ENCODE data around the gene MAGEB10. TPM values are rescaled to one million over a fixed set of nuclear protein-coding genes. Genes with fewer than 3 reads are reported as not detected.
A peak's percentile ranks its signal among the peaks of the same experiment; 100 is the strongest.

MAGEB10 gene
- total and polyA plus RNA-seq, 4 donors = not detected

- no peak overlapping the region for H3K9ac ChIP-seq (ENCODE audit: insufficient read depth in 1 of 2, low read length in 2 of 2)
- DNase-seq (no peak), ATAC-seq (ENCODE audit: insufficient read depth, low FRiP score) (no peak)
- 48 to 81% methylated on average over 4 of the region's 4 CpGs for WGBS, 2 donors
- no peak for TF ChIP-seq CTCF (IDR thresholded peaks at IDR 0.05; ENCODE audit: control extremely low read depth, extremely low read depth)
- no peak overlapping the region for H3K4me3 ChIP-seq
- peaks cover 0 to 3% (median 0%) of the 10 kb centered on the region in 4 donors for H3K9me3 ChIP-seq (ENCODE audit: control insufficient read depth in 4 of 4, insufficient read depth in 3 of 4, low read length in 3 of 4)
- peaks cover 0 to 5% (median 4%) of the 10 kb centered on the region in 3 donors for H3K27me3 ChIP-seq (ENCODE audit: control insufficient read depth in 3 of 3, insufficient read depth in 3 of 3, low read length in 2 of 3)
- no peaks in the 10 kb centered on the region for H3K36me3 ChIP-seq (ENCODE audit: control insufficient read depth in 4 of 4, insufficient read depth in 4 of 4, low read length in 4 of 4)
- no peaks in the 10 kb centered on the region for H3K4me1 ChIP-seq (ENCODE audit: control insufficient read depth in 5 of 5, insufficient read depth in 5 of 5, low read length in 5 of 5)
- H3K27ac ChIP-seq (ENCODE audit: low read depth in 1 of 2, low read length in 1 of 2) = no peak overlapping the region
These were observed 35.1 kb downstream of the MAGEB10 start for GRCh38 chrX:27842859-27843258.

GRCh38 chrX:27860337-27860736 lies 52.5 kb downstream of the MAGEB10 start:
- Histone ChIP-seq H3K27ac (ENCODE audit: low read depth in 1 of 2, low read length in 1 of 2) (no peak overlapping the region), H3K4me3 (no peak overlapping the region), H3K9ac (ENCODE audit: insufficient read depth in 1 of 2, low read length in 2 of 2) (no peak overlapping the region), H3K4me1 (ENCODE audit: control insufficient read depth in 5 of 5, insufficient read depth in 5 of 5, low read length in 5 of 5) (no peaks in the 10 kb centered on the region), H3K9me3 (ENCODE audit: control insufficient read depth in 4 of 4, insufficient read depth in 3 of 4, low read length in 3 of 4) (peaks cover 0 to 2% (median 0%) of the 10 kb centered on the region in 4 donors), H3K36me3 (ENCODE audit: control insufficient read depth in 4 of 4, insufficient read depth in 4 of 4, low read length in 4 of 4) (no peaks in the 10 kb centered on the region), H3K27me3 (ENCODE audit: control insufficient read depth in 3 of 3, insufficient read depth in 3 of 3, low read length in 2 of 3) (peaks cover 0 to 5% (median 3%) of the 10 kb centered on the region in 3 donors)
- DNase-seq = peak in 2 of 3 donors; percentile 69 to 70
- no peak for TF ChIP-seq CTCF (IDR thresholded peaks at IDR 0.05; ENCODE audit: control extremely low read depth, extremely low read depth)
- ATAC-seq (ENCODE audit: insufficient read depth, low FRiP score) = no peak

GRCh38 chrX:27863809-27864208 lies 56.0 kb downstream of the MAGEB10 start:
- H3K27me3 ChIP-seq (ENCODE audit: control insufficient read depth in 3 of 3, insufficient read depth in 3 of 3, low read length in 2 of 3) = peaks cover 0 to 8% (median 5%) of the 10 kb centered on the region in 3 donors
- H3K27ac ChIP-seq (ENCODE audit: low read depth in 1 of 2, low read length in 1 of 2) = no peak overlapping the region
- no peaks in the 10 kb centered on the region for H3K36me3 ChIP-seq (ENCODE audit: control insufficient read depth in 4 of 4, insufficient read depth in 4 of 4, low read length in 4 of 4)
- peaks cover 0 to 2% (median 0%) of the 10 kb centered on the region in 4 donors for H3K9me3 ChIP-seq (ENCODE audit: control insufficient read depth in 4 of 4, insufficient read depth in 3 of 4, low read length in 3 of 4)
- ATAC-seq (ENCODE audit: insufficient read depth, low FRiP score) (no peak), DNase-seq (peak in 1 of 3 donors; percentile 18)
- no peak overlapping the region for H3K4me3 ChIP-seq
- H3K9ac ChIP-seq (ENCODE audit: insufficient read depth in 1 of 2, low read length in 2 of 2) = no peak overlapping the region
- TF ChIP-seq CTCF (IDR thresholded peaks at IDR 0.05; ENCODE audit: control extremely low read depth, extremely low read depth) = no peak
- H3K4me1 ChIP-seq (ENCODE audit: control insufficient read depth in 5 of 5, insufficient read depth in 5 of 5, low read length in 5 of 5) = no peaks in the 10 kb centered on the region
- 26 to 43% methylated on average over 32 to 35 of the region's 35 CpGs for WGBS, 2 donors

Other genes with a start within 250 kb of the MAGEB10 start
- gene DCAF8L2, start 217.6 kb upstream of the MAGEB10 start, total RNA-seq = not detected
- gene DCAF8L2, start 217.6 kb upstream of the MAGEB10 start, polyA plus RNA-seq = not detected
- not detected for gene DCAF8L1, start 173.5 kb downstream of the MAGEB10 start, total RNA-seq
- not detected for gene DCAF8L1, start 173.5 kb downstream of the MAGEB10 start, polyA plus RNA-seq